HEK293T (cell line): ENCODE measurements around the gene DLK1.

ENCODE experiments used
- ARNT ChIP-seq: fragments of 450-650 bp; IDR thresholded peaks from 2 replicates; pipeline ENCODE4 v1.6.1; 2017; ENCODE audit warnings: mild to moderate bottlenecking
- FOXM1 ChIP-seq: fragments of 450-650 bp; IDR thresholded peaks from 2 replicates; pipeline ENCODE4 v1.6.1; 2017; ENCODE audit warnings: mild to moderate bottlenecking, borderline replicate concordance
- NFRKB ChIP-seq: fragments of 450-650 bp; IDR thresholded peaks from 2 replicates; pipeline ENCODE4 v1.6.1; 2016; ENCODE audit warnings: mild to moderate bottlenecking, moderate library complexity
- SP1 ChIP-seq: fragments of 450-650 bp; IDR thresholded peaks from 2 replicates; pipeline ENCODE4 v1.6.1; 2017
- SUZ12 ChIP-seq: fragments of 450-650 bp; IDR thresholded peaks from 2 replicates; pipeline ENCODE4 v1.6.1; 2016; ENCODE audit warnings: mild to moderate bottlenecking
- TARDBP ChIP-seq: fragments of 450-650 bp; IDR thresholded peaks from 2 replicates; pipeline ENCODE4 v1.6.1; 2016
- ZNF384 ChIP-seq: fragments of 450-650 bp; IDR thresholded peaks from 2 replicates; pipeline ENCODE4 v1.6.1; 2016
- TF ChIP-seq, protein P1 (sequence below): fragments of 450-650 bp; IDR thresholded peaks from 2 replicates; pipeline ENCODE4 v1.6.1; 2016

DNA sequence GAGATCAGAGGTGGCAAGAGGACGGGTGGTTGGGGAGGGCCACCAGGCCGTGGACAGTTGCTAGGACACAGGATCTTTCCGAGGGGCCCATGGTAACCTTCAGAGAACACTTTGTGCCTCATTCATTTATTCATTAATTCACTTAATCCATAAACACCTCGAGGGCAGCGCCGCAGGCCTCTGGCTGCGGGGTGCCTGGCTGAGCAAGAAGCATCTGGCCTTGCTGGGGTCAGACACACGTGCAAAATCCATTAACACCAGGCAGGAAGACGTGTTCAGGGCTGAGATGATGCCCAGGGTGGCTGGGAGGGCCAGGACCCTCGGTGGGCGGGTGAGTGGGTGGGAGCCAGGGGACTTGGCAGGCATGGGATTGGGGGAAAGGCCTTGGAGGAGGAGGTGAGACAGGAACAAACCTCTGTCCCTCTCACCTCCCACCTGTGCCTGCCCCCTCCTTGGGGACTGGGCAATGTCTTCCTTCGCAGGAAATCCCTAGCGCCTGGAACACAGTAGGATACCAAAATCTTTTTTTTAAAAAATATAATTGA, 6.6 kb upstream of the DLK1 start:
- TF ChIP-seq, protein P1, sequence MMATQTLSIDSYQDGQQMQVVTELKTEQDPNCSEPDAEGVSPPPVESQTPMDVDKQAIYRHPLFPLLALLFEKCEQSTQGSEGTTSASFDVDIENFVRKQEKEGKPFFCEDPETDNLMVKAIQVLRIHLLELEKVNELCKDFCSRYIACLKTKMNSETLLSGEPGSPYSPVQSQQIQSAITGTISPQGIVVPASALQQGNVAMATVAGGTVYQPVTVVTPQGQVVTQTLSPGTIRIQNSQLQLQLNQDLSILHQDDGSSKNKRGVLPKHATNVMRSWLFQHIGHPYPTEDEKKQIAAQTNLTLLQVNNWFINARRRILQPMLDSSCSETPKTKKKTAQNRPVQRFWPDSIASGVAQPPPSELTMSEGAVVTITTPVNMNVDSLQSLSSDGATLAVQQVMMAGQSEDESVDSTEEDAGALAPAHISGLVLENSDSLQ: no peak
- TF ChIP-seq ZNF384 (no peak), TARDBP (no peak), SUZ12 (no peak), FOXM1 (no peak), NFRKB (no peak), SP1 (no peak), ARNT (no peak)
